Right kidney (tissue), 1 donor: Measurements from ENCODE around the gene MAPKAP1.
"Not testable (repeated sequence)": the region's sequence is repeated elsewhere in the genome, so short reads cannot be mapped to it uniquely, and the experiment has no call there.

Experiments used
- DNase-seq: peaks from one replicate; pipeline ENCODE4 v3.0.0-alpha.2; 2016

MAPKAP1 gene

GRCh38 chr9:125409637-125410521, 297.1 kb downstream of the MAPKAP1 start:
- DNase-seq = no peak

GRCh38 chr9:125409217-125409636, 297.8 kb downstream of the MAPKAP1 start:
- DNase-seq = no peak

- peak; percentile 91 for DNase-seq
Observed at GRCh38 chr9:125407974-125408900, 298.8 kb downstream of the MAPKAP1 start.

GRCh38 chr9:125407432-125407973, 299.5 kb downstream of the MAPKAP1 start:
- DNase-seq = no peak

GRCh38 chr9:125406810-125407087, 300.3 kb downstream of the MAPKAP1 start:
- DNase-seq = no peak

GRCh38 chr9:125405938-125406809, 300.8 kb downstream of the MAPKAP1 start:
- DNase-seq = no peak

GRCh38 chr9:125404733-125405132, 302.3 kb downstream of the MAPKAP1 start:
- no peak for DNase-seq

- no peak for DNase-seq
Observed at GRCh38 chr9:125400725-125401716, 306.0 kb downstream of the MAPKAP1 start.

GRCh38 chr9:125400232-125400631, 306.8 kb downstream of the MAPKAP1 start:
- not testable (repeated sequence) for DNase-seq

GRCh38 chr9:125399666-125400065, 307.3 kb downstream of the MAPKAP1 start:
- DNase-seq = no peak

- no peak for DNase-seq
Observed at GRCh38 chr9:125399165-125399564, 307.8 kb downstream of the MAPKAP1 start.

- no peak for DNase-seq
Observed at GRCh38 chr9:125398243-125398642, 308.8 kb downstream of the MAPKAP1 start.

- DNase-seq = no peak
Observed at GRCh38 chr9:125397736-125398135, 309.3 kb downstream of the MAPKAP1 start.

- no peak for DNase-seq
Observed at GRCh38 chr9:125396799-125397198, 310.2 kb downstream of the MAPKAP1 start.

GRCh38 chr9:125393426-125393825, 313.6 kb downstream of the MAPKAP1 start:
- DNase-seq = no peak

- no peak for DNase-seq
Observed at GRCh38 chr9:125391704-125392103, 315.3 kb downstream of the MAPKAP1 start.

GRCh38 chr9:125388978-125389377, 318.0 kb downstream of the MAPKAP1 start:
- no peak for DNase-seq

- no peak for DNase-seq
Observed at GRCh38 chr9:125387861-125388524, 319.0 kb downstream of the MAPKAP1 start.
